ENCODE results near the gene DOCK3.
"Not testable (repeated sequence)": the region's sequence is repeated elsewhere in the genome, so short reads cannot be mapped to it uniquely, and the experiment has no call there.

Gene DOCK3

GRCh38 chr3:51386852-51387229, 712.1 kb downstream of the DOCK3 start:
- no peak for DNase-seq (ENCODE audit: low read depth)

GRCh38 chr3:51387281-51387680, 712.6 kb downstream of the DOCK3 start:
- not testable (repeated sequence) for DNase-seq (ENCODE audit: low read depth)

GRCh38 chr3:51388286-51389029, 713.7 kb downstream of the DOCK3 start:
- DNase-seq (ENCODE audit: low read depth), result no peak

- DNase-seq (ENCODE audit: low read depth), result peak; percentile 26
These were observed 714.9 kb downstream of the DOCK3 start for GRCh38 chr3:51389423-51390183.

- no peak for DNase-seq (ENCODE audit: low read depth)
These were observed 715.7 kb downstream of the DOCK3 start for GRCh38 chr3:51390246-51391074.

GRCh38 chr3:51391075-51391565, 716.4 kb downstream of the DOCK3 start, which contains the start of gene RBM15B:
Gene RBM15B (plus strand): TSS chr3:51391285. CDS start chr3:51391400, 115 bp downstream.
- DNase-seq (ENCODE audit: low read depth), result peak; percentile 94

GRCh38 chr3:51391566-51392354, 717.0 kb downstream of the DOCK3 start:
- DNase-seq (ENCODE audit: low read depth), result no peak

- DNase-seq (ENCODE audit: low read depth), result no peak
These were observed 717.8 kb downstream of the DOCK3 start for GRCh38 chr3:51392355-51393133.

GRCh38 chr3:51393134-51393495, 718.4 kb downstream of the DOCK3 start:
- no peak for DNase-seq (ENCODE audit: low read depth)

GRCh38 chr3:51393564-51393963, 718.8 kb downstream of the DOCK3 start:
- no peak for DNase-seq (ENCODE audit: low read depth)

- no peak for DNase-seq (ENCODE audit: low read depth)
These were observed 719.8 kb downstream of the DOCK3 start for GRCh38 chr3:51394541-51394940.

- no peak for DNase-seq (ENCODE audit: low read depth)
These were observed 720.9 kb downstream of the DOCK3 start for GRCh38 chr3:51395493-51396213.

GRCh38 chr3:51396401-51396800, 721.7 kb downstream of the DOCK3 start:
- no peak for DNase-seq (ENCODE audit: low read depth)

- DNase-seq (ENCODE audit: low read depth), result no peak
These were observed 722.7 kb downstream of the DOCK3 start for GRCh38 chr3:51397392-51397791.

GRCh38 chr3:51398595-51399310, 724.0 kb downstream of the DOCK3 start:
- DNase-seq (ENCODE audit: low read depth), result no peak

GRCh38 chr3:51400166-51400565, 725.4 kb downstream of the DOCK3 start:
- DNase-seq (ENCODE audit: low read depth), result no peak

- no peak for DNase-seq (ENCODE audit: low read depth)
These were observed 727.0 kb downstream of the DOCK3 start for GRCh38 chr3:51401735-51402134.

- no peak for DNase-seq (ENCODE audit: low read depth)
These were observed 728.9 kb downstream of the DOCK3 start for GRCh38 chr3:51403675-51404074.

GRCh38 chr3:51408021-51408420, 733.3 kb downstream of the DOCK3 start:
- DNase-seq (ENCODE audit: low read depth), result no peak
